NCI-H1694 (cell line): ENCODE data around the gene CRTC2.
A peak's percentile ranks its signal among the peaks of the same experiment; 100 is the strongest.
"Not testable (repeated sequence)": the region's sequence is repeated elsewhere in the genome, so short reads cannot be mapped to it uniquely, and the experiment has no call there.

Experiments
- DNase-seq: peaks from one replicate; lab custom pipeline; 2025; lab: John Stamatoyannopoulos, UW

The CRTC2 gene

GRCh38 chr1:153958111-153958960, at the start of gene CRTC2:
TSS of gene CRTC2 (minus strand) at chr1:153958612. CDS start at chr1:153958497, 115 bp downstream.
- peak; percentile 100 for DNase-seq

- DNase-seq, result no peak
These were observed 47.7 kb upstream of the CRTC2 start for GRCh38 chr1:154006136-154006535.

- no peak for DNase-seq
These were observed 42.0 kb upstream of the CRTC2 start for GRCh38 chr1:154000420-154000819.

GRCh38 chr1:153996882-153997281, 38.5 kb upstream of the CRTC2 start:
- DNase-seq, result not testable (repeated sequence)

GRCh38 chr1:153995640-153996039, 37.2 kb upstream of the CRTC2 start:
- DNase-seq, result no peak

- no peak for DNase-seq
These were observed 36.8 kb upstream of the CRTC2 start for GRCh38 chr1:153995202-153995601.

- no peak for DNase-seq
These were observed 33.4 kb upstream of the CRTC2 start for GRCh38 chr1:153991806-153992205.

GRCh38 chr1:153991151-153991630, 32.8 kb upstream of the CRTC2 start:
- no peak for DNase-seq

GRCh38 chr1:153990468-153991150, 32.2 kb upstream of the CRTC2 start, which contains the start of gene RPS27:
TSS of gene RPS27 (plus strand) at chr1:153990762. CDS start at chr1:153990797, 35 bp downstream.
- DNase-seq, result peak; percentile 100

- no peak for DNase-seq
These were observed 29.2 kb upstream of the CRTC2 start for GRCh38 chr1:153987621-153988020.

GRCh38 chr1:153985941-153986761, 27.7 kb upstream of the CRTC2 start, which contains the start of gene RAB13:
TSS of gene RAB13 (minus strand) at chr1:153986339. CDS start at chr1:153986236, 103 bp downstream.
- peak; percentile 70 for DNase-seq

- no peak for DNase-seq
These were observed 27.0 kb upstream of the CRTC2 start for GRCh38 chr1:153985341-153985912.

- no peak for DNase-seq
These were observed 25.9 kb upstream of the CRTC2 start for GRCh38 chr1:153984123-153984894.

- not testable (repeated sequence) for DNase-seq
These were observed 23.3 kb upstream of the CRTC2 start for GRCh38 chr1:153981735-153982134.

GRCh38 chr1:153979091-153979490, 20.7 kb upstream of the CRTC2 start:
- DNase-seq, result not testable (repeated sequence)

- DNase-seq, result no peak
These were observed 20.0 kb upstream of the CRTC2 start for GRCh38 chr1:153978274-153978909.

GRCh38 chr1:153977250-153978240, 19.1 kb upstream of the CRTC2 start, which contains the start of gene JTB:
TSS of gene JTB (minus strand) at chr1:153977674. CDS start at chr1:153977252, 422 bp downstream.
- peak; percentile 92 for DNase-seq

- no peak for DNase-seq
These were observed 18.4 kb upstream of the CRTC2 start for GRCh38 chr1:153976819-153977249.

- no peak for DNase-seq
These were observed 15.1 kb upstream of the CRTC2 start for GRCh38 chr1:153973525-153973924.
